Neural cell (in vitro differentiated cells): Measurements from ENCODE around the gene ASPSCR1. TPM values are rescaled to one million over a fixed set of nuclear protein-coding genes. Genes with fewer than 3 reads are reported as not detected.

Source experiments
- H2AFZ ChIP-seq: fragments of 200-600, 300-800 bp; sonication (generic), shearing (Covaris generic); 2 replicates; pipeline ENCODE4 v1.6.0; 2014; ENCODE audit warnings: low read depth, mild to moderate bottlenecking, antibody characterized with exemption, low read length, moderate library complexity
- H3F3A ChIP-seq: fragments of 200-600 bp; shearing (Covaris generic); 2 replicates; pipeline ENCODE4 v1.6.1; 2016; ENCODE audit warnings: mild to moderate bottlenecking, moderate library complexity, mixed read lengths, antibody characterized with exemption, low read length; ENCODE audit not compliant: insufficient read depth, poor library complexity, severe bottlenecking
- H3K27ac ChIP-seq: fragments of 200-600, 300-800 bp; sonication (generic), shearing (Covaris generic); 2 replicates; pipeline ENCODE4 v1.5.1; 2014; ENCODE audit warnings: mild to moderate bottlenecking, low read length, moderate library complexity
- H3K27me3 ChIP-seq: fragments of 300-800, 200-600 bp; sonication (generic), shearing (Covaris generic); 2 replicates; pipeline ENCODE4 v1.6.0; 2014; ENCODE audit warnings: mild to moderate bottlenecking, low read depth, low read length, moderate library complexity; ENCODE audit not compliant: insufficient read depth
- H3K36me3 ChIP-seq: fragments of 300-800, 200-600 bp; sonication (generic), shearing (Covaris generic); 2 replicates; pipeline ENCODE4 v1.5.1; 2014; ENCODE audit warnings: mild to moderate bottlenecking, antibody characterized with exemption, low read length, moderate library complexity; ENCODE audit not compliant: insufficient read depth
- H3K4me2 ChIP-seq: fragments of 300-800, 200-600 bp; sonication (generic), shearing (Covaris generic); 2 replicates; pipeline ENCODE4 v1.6.0; 2014; ENCODE audit warnings: mild to moderate bottlenecking, low read length
- H3K4me3 ChIP-seq: fragments of 300-800, 200-600 bp; sonication (generic), shearing (Covaris generic); 2 replicates; pipeline ENCODE4 v1.5.1; 2014; ENCODE audit warnings: mild to moderate bottlenecking, low read length, moderate library complexity
- H3K79me2 ChIP-seq: fragments of 200-600 bp; shearing (Covaris generic); replicated peaks from 2 replicates; pipeline ENCODE4 v1.6.0; 2014; ENCODE audit warnings: mild to moderate bottlenecking, low read length, moderate library complexity; ENCODE audit not compliant: insufficient read depth
- H3K9ac ChIP-seq: fragments of 300-800, 200-600 bp; sonication (generic), shearing (Covaris generic); 2 replicates; pipeline ENCODE4 v1.6.1; 2016; ENCODE audit warnings: mild to moderate bottlenecking, low read length, mixed read lengths
- H3K9me2 ChIP-seq: fragments of 200-600 bp; shearing (Covaris generic); 2 replicates; pipeline ENCODE4 v1.6.1; 2016; ENCODE audit warnings: mild to moderate bottlenecking, low read length, mixed read lengths; ENCODE audit not compliant: insufficient read depth
- H3K9me3 ChIP-seq: fragments of 200-600, 300-800 bp; sonication (generic), shearing (Covaris generic); 2 replicates; pipeline ENCODE4 v1.6.1; 2016; ENCODE audit warnings: mild to moderate bottlenecking, mixed run types, low read length, moderate library complexity, mixed read lengths
- H4K20me1 ChIP-seq: fragments of 200-600 bp; shearing (Covaris generic); 2 replicates; pipeline ENCODE4 v1.6.1; 2016; ENCODE audit warnings: mild to moderate bottlenecking, mixed run types; ENCODE audit not compliant: insufficient read depth
- EP300 ChIP-seq: fragments of 450-650 bp; conservative IDR thresholded peaks from 2 replicates; pipeline ENCODE4 v1.6.1; 2014; ENCODE audit warnings: antibody characterized with exemption, mild to moderate bottlenecking, moderate library complexity; ENCODE audit not compliant: poor library complexity, severe bottlenecking
- EZH2 ChIP-seq: fragments of 200-600, 300-800 bp; shearing (Covaris generic), sonication (generic); IDR thresholded peaks from 2 replicates; pipeline ENCODE4 v1.6.1; 2014; ENCODE audit warnings: antibody characterized with exemption, low read length, borderline replicate concordance, mild to moderate bottlenecking; ENCODE audit not compliant: insufficient read depth, poor library complexity, severe bottlenecking
- MXI1 ChIP-seq: fragments of 450-650 bp; conservative IDR thresholded peaks from 2 replicates; pipeline ENCODE4 v1.6.1; 2014; ENCODE audit warnings: antibody characterized with exemption, mild to moderate bottlenecking; ENCODE audit not compliant: poor library complexity, severe bottlenecking
- POLR2AphosphoS5 ChIP-seq: IDR thresholded peaks from 2 replicates; pipeline ENCODE4 v1.6.1; 2012
- RAD21 ChIP-seq: fragments of 450-650 bp; conservative IDR thresholded peaks from 2 replicates; pipeline ENCODE4 v1.6.1; 2014; ENCODE audit warnings: antibody characterized with exemption, mild to moderate bottlenecking, moderate library complexity
- SMC3 ChIP-seq: fragments of 450-650 bp; conservative IDR thresholded peaks from 2 replicates; pipeline ENCODE4 v1.6.1; 2014; ENCODE audit warnings: antibody characterized with exemption, mild to moderate bottlenecking, moderate library complexity; ENCODE audit not compliant: poor library complexity
- TAF1 ChIP-seq: IDR thresholded peaks from 2 replicates; pipeline ENCODE4 v1.6.1; 2012; ENCODE audit warnings: low read depth
- polyA plus RNA-seq: library from polyadenylated mRNA; depleted of rRNA; stranded (reverse); fragments of >200 nt; gene quantifications from 2 replicates; pipeline ENCODE4 v1.2.3, GENCODE V29; 2014
- TF ChIP-seq, protein P1 (sequence below): IDR thresholded peaks from 2 replicates; pipeline ENCODE4 v1.6.1; 2012; ENCODE audit warnings: borderline replicate concordance
- TF ChIP-seq, protein P2 (sequence below): fragments of 450-650 bp; IDR thresholded peaks from 2 replicates; pipeline ENCODE4 v1.5.1; 2014; ENCODE audit warnings: antibody characterized with exemption, mild to moderate bottlenecking, moderate library complexity; ENCODE audit not compliant: poor library complexity, severe bottlenecking

Gene ASPSCR1
- polyA plus RNA-seq, 1 donor from 2014 or later: 28.0 TPM

DNA sequence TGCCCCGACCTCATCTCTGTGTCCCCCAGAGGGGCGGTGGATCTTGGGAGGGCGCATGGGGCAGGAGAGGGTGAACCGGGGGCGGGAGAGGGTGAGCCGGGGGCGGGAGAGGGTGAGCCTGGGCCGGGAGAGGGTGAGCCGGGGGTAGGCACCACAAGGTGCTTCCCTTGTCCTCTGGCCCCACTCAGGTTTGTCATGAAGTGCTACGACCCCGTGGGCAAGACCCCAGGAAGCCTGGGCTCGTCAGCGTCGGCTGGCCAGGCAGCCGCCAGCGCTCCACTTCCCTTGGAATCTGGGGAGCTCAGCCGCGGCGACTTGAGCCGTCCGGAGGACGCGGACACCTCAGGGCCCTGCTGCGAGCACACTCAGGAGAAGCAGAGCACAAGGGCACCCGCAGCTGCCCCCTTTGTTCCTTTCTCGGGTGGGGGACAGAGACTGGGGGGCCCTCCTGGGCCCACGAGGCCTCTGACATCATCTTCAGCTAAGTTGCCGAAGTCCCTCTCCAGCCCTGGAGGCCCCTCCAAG is 18.9 kb downstream of the ASPSCR1 start:
- Histone ChIP-seq H3K4me3 (no peak overlapping the region), H3K79me2 (no peaks in the 10 kb centered on the region), H3F3A (no peaks in the 10 kb centered on the region), H3K9me2 (no peaks in the 10 kb centered on the region), H3K27ac (no peak overlapping the region), H3K27me3 (no peaks in the 10 kb centered on the region), H4K20me1 (no peaks in the 10 kb centered on the region), H3K36me3 (no peaks in the 10 kb centered on the region), H3K4me2 (no peak overlapping the region), H3K9me3 (no peaks in the 10 kb centered on the region), H3K9ac (no peak overlapping the region), H2AFZ (no peak overlapping the region)
- no peak for TF ChIP-seq MXI1
- TF ChIP-seq POLR2AphosphoS5: no peak
- no peak for TF ChIP-seq EZH2
- TF ChIP-seq, protein P1, sequence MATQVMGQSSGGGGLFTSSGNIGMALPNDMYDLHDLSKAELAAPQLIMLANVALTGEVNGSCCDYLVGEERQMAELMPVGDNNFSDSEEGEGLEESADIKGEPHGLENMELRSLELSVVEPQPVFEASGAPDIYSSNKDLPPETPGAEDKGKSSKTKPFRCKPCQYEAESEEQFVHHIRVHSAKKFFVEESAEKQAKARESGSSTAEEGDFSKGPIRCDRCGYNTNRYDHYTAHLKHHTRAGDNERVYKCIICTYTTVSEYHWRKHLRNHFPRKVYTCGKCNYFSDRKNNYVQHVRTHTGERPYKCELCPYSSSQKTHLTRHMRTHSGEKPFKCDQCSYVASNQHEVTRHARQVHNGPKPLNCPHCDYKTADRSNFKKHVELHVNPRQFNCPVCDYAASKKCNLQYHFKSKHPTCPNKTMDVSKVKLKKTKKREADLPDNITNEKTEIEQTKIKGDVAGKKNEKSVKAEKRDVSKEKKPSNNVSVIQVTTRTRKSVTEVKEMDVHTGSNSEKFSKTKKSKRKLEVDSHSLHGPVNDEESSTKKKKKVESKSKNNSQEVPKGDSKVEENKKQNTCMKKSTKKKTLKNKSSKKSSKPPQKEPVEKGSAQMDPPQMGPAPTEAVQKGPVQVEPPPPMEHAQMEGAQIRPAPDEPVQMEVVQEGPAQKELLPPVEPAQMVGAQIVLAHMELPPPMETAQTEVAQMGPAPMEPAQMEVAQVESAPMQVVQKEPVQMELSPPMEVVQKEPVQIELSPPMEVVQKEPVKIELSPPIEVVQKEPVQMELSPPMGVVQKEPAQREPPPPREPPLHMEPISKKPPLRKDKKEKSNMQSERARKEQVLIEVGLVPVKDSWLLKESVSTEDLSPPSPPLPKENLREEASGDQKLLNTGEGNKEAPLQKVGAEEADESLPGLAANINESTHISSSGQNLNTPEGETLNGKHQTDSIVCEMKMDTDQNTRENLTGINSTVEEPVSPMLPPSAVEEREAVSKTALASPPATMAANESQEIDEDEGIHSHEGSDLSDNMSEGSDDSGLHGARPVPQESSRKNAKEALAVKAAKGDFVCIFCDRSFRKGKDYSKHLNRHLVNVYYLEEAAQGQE: no peak
- no peak for TF ChIP-seq SMC3

DNA sequence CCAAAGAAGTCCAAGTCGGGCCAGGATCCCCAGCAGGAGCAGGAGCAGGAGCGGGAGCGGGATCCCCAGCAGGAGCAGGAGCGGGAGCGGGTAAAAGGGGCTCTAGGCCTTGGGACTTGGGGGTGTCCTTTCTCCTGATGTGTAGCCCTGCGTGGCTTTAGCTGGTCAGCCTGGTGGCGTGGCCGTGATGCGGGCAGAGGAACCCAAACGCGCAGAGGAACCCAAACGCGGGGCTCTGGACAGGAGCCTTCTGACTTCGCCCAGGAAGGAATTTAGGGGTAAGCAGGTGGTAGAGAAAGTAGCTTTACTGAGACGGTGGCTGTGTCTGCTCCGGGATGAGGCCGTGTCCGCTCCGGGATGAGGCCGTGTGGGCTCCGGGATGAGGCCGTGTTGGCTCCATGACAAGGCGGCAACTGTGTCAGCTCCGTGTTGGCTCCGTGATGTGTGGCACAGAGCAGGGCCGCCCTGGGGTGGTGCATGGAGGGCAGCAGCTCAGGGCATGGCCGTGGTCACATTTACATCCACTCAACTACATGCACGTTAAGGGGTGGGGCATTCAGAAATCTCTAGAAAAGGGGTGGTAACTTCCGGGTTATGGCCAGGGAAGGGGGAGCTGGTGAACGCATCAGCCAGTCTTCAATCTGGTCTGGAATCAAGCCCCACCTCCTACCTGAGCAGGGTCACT is 19.5 kb downstream of the ASPSCR1 start:
- H3F3A ChIP-seq: no peaks in the 10 kb centered on the region
- no peaks in the 10 kb centered on the region for H3K27me3 ChIP-seq
- no peak overlapping the region for H3K27ac ChIP-seq
- no peaks in the 10 kb centered on the region for H3K9me2 ChIP-seq
- H4K20me1 ChIP-seq: no peaks in the 10 kb centered on the region
- H3K4me3 ChIP-seq: no peak overlapping the region
- no peaks in the 10 kb centered on the region for H3K9me3 ChIP-seq
- no peaks in the 10 kb centered on the region for H3K79me2 ChIP-seq
- no peak overlapping the region for H3K4me2 ChIP-seq
- no peak overlapping the region for H2AFZ ChIP-seq
- TF ChIP-seq EP300 (no peak), TAF1 (no peak), EZH2 (no peak), SMC3 (no peak), MXI1 (no peak), RAD21 (no peak), POLR2AphosphoS5 (no peak)
- TF ChIP-seq, protein P2, sequence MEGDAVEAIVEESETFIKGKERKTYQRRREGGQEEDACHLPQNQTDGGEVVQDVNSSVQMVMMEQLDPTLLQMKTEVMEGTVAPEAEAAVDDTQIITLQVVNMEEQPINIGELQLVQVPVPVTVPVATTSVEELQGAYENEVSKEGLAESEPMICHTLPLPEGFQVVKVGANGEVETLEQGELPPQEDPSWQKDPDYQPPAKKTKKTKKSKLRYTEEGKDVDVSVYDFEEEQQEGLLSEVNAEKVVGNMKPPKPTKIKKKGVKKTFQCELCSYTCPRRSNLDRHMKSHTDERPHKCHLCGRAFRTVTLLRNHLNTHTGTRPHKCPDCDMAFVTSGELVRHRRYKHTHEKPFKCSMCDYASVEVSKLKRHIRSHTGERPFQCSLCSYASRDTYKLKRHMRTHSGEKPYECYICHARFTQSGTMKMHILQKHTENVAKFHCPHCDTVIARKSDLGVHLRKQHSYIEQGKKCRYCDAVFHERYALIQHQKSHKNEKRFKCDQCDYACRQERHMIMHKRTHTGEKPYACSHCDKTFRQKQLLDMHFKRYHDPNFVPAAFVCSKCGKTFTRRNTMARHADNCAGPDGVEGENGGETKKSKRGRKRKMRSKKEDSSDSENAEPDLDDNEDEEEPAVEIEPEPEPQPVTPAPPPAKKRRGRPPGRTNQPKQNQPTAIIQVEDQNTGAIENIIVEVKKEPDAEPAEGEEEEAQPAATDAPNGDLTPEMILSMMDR: no peak
- TF ChIP-seq, protein P1: no peak
- no peaks in the 10 kb centered on the region for H3K36me3 ChIP-seq
- no peak overlapping the region for H3K9ac ChIP-seq
